Stimulated activated CD4-positive, alpha-beta T cell treated with anti-CD3 and anti-CD28 coated beads, Interleukin-1b, Interleukin-23, amount 100 ng/mL, for 1 hour (primary cell): ENCODE measurements around the gene ANKS1B.
"Not testable (repeated sequence)": the region's sequence is repeated elsewhere in the genome, so short reads cannot be mapped to it uniquely, and the experiment has no call there.

Experiments
- DNase-seq, 2 donors: peaks; one replicate each; pipeline ENCODE4 v3.0.0-alpha.2; 2020; ENCODE audit warnings: low read depth in 2 of 2

The ANKS1B gene

GRCh38 chr12:99577125-99577524 is 407.6 kb downstream of the ANKS1B start:
- not testable (repeated sequence) for DNase-seq

- DNase-seq, result no peak
These were observed 410.8 kb downstream of the ANKS1B start for GRCh38 chr12:99573980-99574379.

- no peak for DNase-seq
These were observed 417.7 kb downstream of the ANKS1B start for GRCh38 chr12:99567072-99567471.

- DNase-seq, result no peak
These were observed 426.6 kb downstream of the ANKS1B start for GRCh38 chr12:99558109-99558508.

- no peak for DNase-seq
These were observed 431.3 kb downstream of the ANKS1B start for GRCh38 chr12:99553461-99553860.

- DNase-seq, result no peak
These were observed 432.7 kb downstream of the ANKS1B start for GRCh38 chr12:99552022-99552421.

GRCh38 chr12:99549651-99550050 is 435.1 kb downstream of the ANKS1B start:
- DNase-seq, result no peak

GRCh38 chr12:99549196-99549595 is 435.5 kb downstream of the ANKS1B start:
- DNase-seq, result no peak

- no peak for DNase-seq
These were observed 440.3 kb downstream of the ANKS1B start for GRCh38 chr12:99544457-99544856.

- DNase-seq, result no peak
These were observed 454.8 kb downstream of the ANKS1B start for GRCh38 chr12:99529966-99530365.

GRCh38 chr12:99528478-99528877 is 456.3 kb downstream of the ANKS1B start:
- DNase-seq, result no peak

GRCh38 chr12:99523853-99524252 is 460.9 kb downstream of the ANKS1B start:
- DNase-seq, result no peak

GRCh38 chr12:99522456-99522855 is 462.3 kb downstream of the ANKS1B start:
- DNase-seq, result no peak

GRCh38 chr12:99521664-99522063 is 463.1 kb downstream of the ANKS1B start:
- no peak for DNase-seq

GRCh38 chr12:99513066-99513465 is 471.7 kb downstream of the ANKS1B start:
- DNase-seq, result no peak

GRCh38 chr12:99505805-99506204 is 478.9 kb downstream of the ANKS1B start:
- DNase-seq, result no peak

- no peak for DNase-seq
These were observed 486.0 kb downstream of the ANKS1B start for GRCh38 chr12:99498756-99499155.

- DNase-seq, result no peak
These were observed 488.9 kb downstream of the ANKS1B start for GRCh38 chr12:99495799-99496198.

- no peak for DNase-seq
These were observed 491.5 kb downstream of the ANKS1B start for GRCh38 chr12:99493197-99493596.

GRCh38 chr12:99486277-99486676 is 498.5 kb downstream of the ANKS1B start:
- DNase-seq, result no peak

- no peak for DNase-seq
These were observed 505.6 kb downstream of the ANKS1B start for GRCh38 chr12:99479149-99479548.

GRCh38 chr12:99476956-99477355 is 507.8 kb downstream of the ANKS1B start:
- no peak for DNase-seq

GRCh38 chr12:99455350-99456035 is 529.2 kb downstream of the ANKS1B start:
- no peak for DNase-seq

GRCh38 chr12:99454539-99455172 is 530.1 kb downstream of the ANKS1B start:
- no peak for DNase-seq
